ENCODE results near the gene GLI1. TPM values are rescaled to one million over a fixed set of nuclear protein-coding genes. Genes with fewer than 3 reads are reported as not detected.
"Not testable (repeated sequence)": the region's sequence is repeated elsewhere in the genome, so short reads cannot be mapped to it uniquely, and the experiment has no call there.

The GLI1 gene
- 3.7 TPM for polyA plus RNA-seq (2012; ENCODE audit: insufficient read depth, insufficient read length)

- DNase-seq (ENCODE audit: low read depth, low spot score) = no peak
Observed at GRCh38 chr12:57459750-57460467, at the start of gene GLI1. Gene GLI1, plus strand, starts transcription at chr12:57459785. Its CDS starts 3,907 bp downstream, at chr12:57463692.

GRCh38 chr12:57410534-57410933 lies 49.1 kb upstream of the GLI1 start:
- no peak overlapping the region for H3K4me3 ChIP-seq (ENCODE audit: low read length)
- DNase-seq (ENCODE audit: low read depth, low spot score) = no peak

More at GRCh38 chr12:57459750-57460467, at the start of gene GLI1:
- H3K4me3 ChIP-seq (ENCODE audit: low read length) = peak within 1 kb of the TSS; percentile 60

- not testable (repeated sequence) for DNase-seq (ENCODE audit: low read depth, low spot score); H3K4me3 ChIP-seq (ENCODE audit: low read length)
Observed at GRCh38 chr12:57414160-57414559, 45.4 kb upstream of the GLI1 start.

- no peak overlapping the region for H3K4me3 ChIP-seq (ENCODE audit: low read length)
- DNase-seq (ENCODE audit: low read depth, low spot score) = no peak
Observed at GRCh38 chr12:57415088-57415487, 44.5 kb upstream of the GLI1 start.

- no peak overlapping the region for H3K4me3 ChIP-seq (ENCODE audit: low read length)
- DNase-seq (ENCODE audit: low read depth, low spot score) = no peak
Observed at GRCh38 chr12:57416039-57416996, 43.3 kb upstream of the GLI1 start.

GRCh38 chr12:57418255-57418654 lies 41.3 kb upstream of the GLI1 start:
- H3K4me3 ChIP-seq (ENCODE audit: low read length) = no peak overlapping the region
- DNase-seq (ENCODE audit: low read depth, low spot score) = no peak

- no peak for DNase-seq (ENCODE audit: low read depth, low spot score)
- H3K4me3 ChIP-seq (ENCODE audit: low read length) = no peak overlapping the region
Observed at GRCh38 chr12:57419495-57419894, 40.1 kb upstream of the GLI1 start.

GRCh38 chr12:57420482-57420881 lies 39.1 kb upstream of the GLI1 start:
- no peak overlapping the region for H3K4me3 ChIP-seq (ENCODE audit: low read length)
- no peak for DNase-seq (ENCODE audit: low read depth, low spot score)

GRCh38 chr12:57426948-57427347 lies 32.6 kb upstream of the GLI1 start:
- H3K4me3 ChIP-seq (ENCODE audit: low read length); DNase-seq (ENCODE audit: low read depth, low spot score): not testable (repeated sequence)

- H3K4me3 ChIP-seq (ENCODE audit: low read length) = no peak overlapping the region
- no peak for DNase-seq (ENCODE audit: low read depth, low spot score)
Observed at GRCh38 chr12:57428965-57429364, 30.6 kb upstream of the GLI1 start.

- H3K4me3 ChIP-seq (ENCODE audit: low read length) = peak overlapping the region; percentile 86
- no peak for DNase-seq (ENCODE audit: low read depth, low spot score)
Observed at GRCh38 chr12:57429473-57430111, 30.0 kb upstream of the GLI1 start.

- H3K4me3 ChIP-seq (ENCODE audit: low read length) = peak overlapping the region; percentile 86
- DNase-seq (ENCODE audit: low read depth, low spot score) = no peak
Observed at GRCh38 chr12:57430112-57430930, 29.3 kb upstream of the GLI1 start.

GRCh38 chr12:57430931-57431566 lies 28.5 kb upstream of the GLI1 start, which contains the start of gene R3HDM2:
Gene R3HDM2, minus strand, starts transcription at chr12:57431043. Its CDS starts 120,615 bp downstream, at chr12:57310428.
- H3K4me3 ChIP-seq (ENCODE audit: low read length) = peak within 1 kb of the TSS; percentile 86
- peak; percentile 93 for DNase-seq (ENCODE audit: low read depth, low spot score)

- DNase-seq (ENCODE audit: low read depth, low spot score) = no peak
- peak overlapping the region; percentile 86 for H3K4me3 ChIP-seq (ENCODE audit: low read length)
Observed at GRCh38 chr12:57431654-57432188, 27.9 kb upstream of the GLI1 start.

GRCh38 chr12:57433370-57433769 lies 26.2 kb upstream of the GLI1 start:
- no peak for DNase-seq (ENCODE audit: low read depth, low spot score)
- no peak overlapping the region for H3K4me3 ChIP-seq (ENCODE audit: low read length)

GRCh38 chr12:57434517-57435223 lies 24.9 kb upstream of the GLI1 start, which contains the start of gene INHBC:
Gene INHBC, plus strand, starts transcription at chr12:57434784. Its CDS starts 103 bp downstream, at chr12:57434887.
- no peak for DNase-seq (ENCODE audit: low read depth, low spot score)
- H3K4me3 ChIP-seq (ENCODE audit: low read length) = no peak within 1 kb of the TSS

- no peak overlapping the region for H3K4me3 ChIP-seq (ENCODE audit: low read length)
- DNase-seq (ENCODE audit: low read depth, low spot score) = no peak
Observed at GRCh38 chr12:57435293-57435692, 24.3 kb upstream of the GLI1 start.
